ENCODE measurements around the gene CACNA1C.

The CACNA1C gene

DNA sequence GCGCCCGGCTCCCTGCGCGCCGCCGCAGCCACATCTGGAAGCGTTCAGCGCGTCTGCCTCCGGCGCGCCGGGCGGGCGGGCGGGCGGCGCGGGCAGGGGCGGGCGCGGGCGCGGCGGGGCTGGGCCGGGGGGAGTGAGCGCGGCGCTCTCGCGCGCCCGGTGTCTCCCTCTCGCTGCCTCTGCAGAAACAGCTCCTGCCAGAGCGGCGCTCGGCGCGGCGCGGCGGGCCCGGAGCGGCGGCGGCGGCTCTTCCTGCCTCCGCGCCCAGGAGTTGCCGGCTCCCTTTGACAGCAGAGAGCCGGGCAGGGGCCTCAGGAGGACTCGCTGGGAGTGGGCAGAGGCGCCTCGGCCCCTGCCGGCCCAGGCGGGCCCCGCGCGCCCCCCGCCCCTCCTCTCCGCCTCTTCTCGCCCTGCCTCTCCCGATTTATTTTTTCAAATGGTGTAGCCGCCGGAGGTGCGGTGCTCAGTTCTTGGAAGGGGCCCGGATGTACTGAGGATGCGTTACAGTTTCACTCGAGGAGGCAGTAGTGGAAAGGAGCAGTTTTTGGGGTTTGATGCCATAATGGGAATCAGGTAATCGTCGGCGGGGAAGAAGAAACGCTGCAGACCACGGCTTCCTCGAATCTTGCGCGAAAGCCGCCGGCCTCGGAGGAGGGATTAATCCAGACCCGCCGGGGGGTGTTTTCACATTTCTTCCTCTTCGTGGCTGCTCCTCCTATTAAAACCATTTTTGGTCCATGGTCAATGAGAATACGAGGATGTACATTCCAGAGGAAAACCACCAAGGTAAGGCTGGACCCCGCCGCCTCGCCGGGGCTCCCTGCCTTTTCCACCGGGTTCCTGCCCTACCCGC lies at the start of gene CACNA1C:
CACNA1C (plus strand) TSS at position 162 of the 853 bp plus-strand sequence; CDS start at position 738, 576 bp downstream.
- no peak for DNase-seq (ENCODE audit: low read depth in 2 of 2, low spot score in 1 of 2)

DNA sequence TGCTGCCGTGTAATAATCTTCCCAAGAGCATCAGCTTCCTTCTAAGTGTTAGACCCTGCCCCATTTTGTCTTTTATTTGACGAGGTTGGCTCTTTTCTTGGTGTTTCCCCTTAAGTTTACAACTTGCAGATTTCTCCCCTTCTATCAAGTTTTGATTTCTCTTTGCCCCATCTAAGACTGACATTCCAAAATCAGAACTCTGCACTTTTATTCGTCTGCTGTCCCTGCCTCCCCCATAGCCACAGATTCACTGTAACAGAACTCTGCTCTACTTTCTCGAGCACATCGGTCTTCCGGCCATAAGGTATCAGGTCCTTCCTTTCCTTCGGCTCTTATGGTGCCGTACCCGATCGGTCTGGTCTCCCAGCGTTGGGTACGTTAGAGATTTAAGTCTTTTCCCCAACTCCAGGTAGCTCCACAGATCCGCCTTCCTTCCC lies 49.1 kb upstream of the CACNA1C start:
- no peak for DNase-seq (ENCODE audit: low read depth in 2 of 2, low spot score in 1 of 2)

DNA sequence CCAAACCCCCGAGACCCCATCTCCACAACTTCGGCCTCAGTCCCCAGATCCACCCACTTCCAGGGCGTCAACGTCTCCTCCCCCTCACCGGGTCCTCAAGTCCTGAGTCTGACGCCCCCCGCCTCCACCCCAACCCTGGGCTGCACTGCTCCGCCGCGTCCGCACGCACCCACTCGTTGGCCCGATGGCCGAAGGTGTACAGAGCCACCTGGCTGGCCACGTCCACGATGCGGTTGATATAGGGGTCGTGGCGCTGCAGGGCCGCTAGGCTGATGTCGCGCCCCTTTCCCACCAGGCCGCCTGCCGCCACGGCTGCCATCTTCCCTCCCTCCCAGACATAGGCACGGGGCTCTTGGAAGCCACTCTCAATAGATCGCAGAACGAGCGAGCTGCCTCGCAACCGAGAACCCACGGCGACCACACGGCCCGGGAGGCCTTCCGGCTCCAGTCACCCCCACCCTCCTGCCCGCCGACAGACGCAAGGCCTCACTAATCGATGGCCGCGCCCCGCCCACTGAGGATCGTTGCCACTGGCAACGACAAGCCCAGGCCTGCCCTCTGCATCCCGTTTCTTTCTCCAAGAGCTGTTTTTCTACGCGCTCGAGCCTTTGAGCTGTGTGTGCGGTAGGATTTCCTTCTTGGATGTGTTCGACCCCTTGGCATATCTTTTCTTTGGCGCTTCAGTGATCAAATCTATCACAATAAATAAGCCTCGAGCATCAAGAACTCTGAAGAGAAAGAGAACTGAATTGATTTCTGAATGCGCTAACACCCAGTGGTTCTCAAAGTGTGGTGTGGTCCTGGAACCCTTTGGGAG lies 48.5 kb upstream of the CACNA1C start, which contains the start of gene DCP1B:
DCP1B (minus strand) TSS at position 345 of the 817 bp plus-strand sequence; CDS start at position 319, 26 bp downstream.
- DNase-seq (ENCODE audit: low read depth in 2 of 2, low spot score in 1 of 2) = peak; percentile 75 to 83

DNA sequence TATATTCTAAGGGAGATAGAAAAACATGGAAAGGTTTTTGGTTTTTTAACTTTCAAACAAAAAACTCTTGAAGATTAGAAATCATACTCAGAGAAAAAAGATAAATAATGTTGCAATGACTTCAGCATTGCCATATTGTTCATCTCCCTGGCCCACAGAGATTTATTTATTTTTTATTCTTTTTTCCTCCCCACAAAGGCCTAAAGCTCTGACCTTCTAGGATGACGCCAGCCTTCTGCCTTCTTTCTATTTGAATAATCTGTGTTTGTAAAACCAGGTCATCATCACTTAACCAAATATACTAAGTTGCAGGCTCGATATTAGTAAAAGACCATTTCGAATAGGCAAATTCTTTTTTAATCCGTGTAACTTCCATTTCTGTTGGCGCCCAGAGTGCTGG lies 44.1 kb upstream of the CACNA1C start:
- DNase-seq (ENCODE audit: low read depth in 2 of 2, low spot score in 1 of 2) = no peak

DNA sequence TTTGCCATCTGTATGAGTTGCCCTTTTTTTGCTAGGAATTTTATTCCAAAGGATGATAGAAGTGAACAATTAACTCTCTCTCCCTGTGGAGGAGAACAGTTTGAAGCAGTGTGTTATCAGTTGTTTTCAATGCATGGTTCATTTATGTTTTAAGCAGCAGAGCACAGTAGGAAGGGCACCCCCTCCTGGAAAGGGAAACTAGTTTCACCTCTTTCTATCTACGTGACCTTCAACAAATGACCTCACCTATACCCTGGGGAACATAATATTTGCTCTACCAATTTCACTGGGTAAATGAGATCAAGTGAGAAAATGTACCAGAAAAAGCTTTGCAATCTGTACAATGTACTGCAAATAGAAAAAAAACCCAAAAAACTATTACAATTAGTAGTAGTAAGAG lies 43.2 kb upstream of the CACNA1C start:
- DNase-seq (ENCODE audit: low read depth in 2 of 2, low spot score in 1 of 2) = no peak

DNA sequence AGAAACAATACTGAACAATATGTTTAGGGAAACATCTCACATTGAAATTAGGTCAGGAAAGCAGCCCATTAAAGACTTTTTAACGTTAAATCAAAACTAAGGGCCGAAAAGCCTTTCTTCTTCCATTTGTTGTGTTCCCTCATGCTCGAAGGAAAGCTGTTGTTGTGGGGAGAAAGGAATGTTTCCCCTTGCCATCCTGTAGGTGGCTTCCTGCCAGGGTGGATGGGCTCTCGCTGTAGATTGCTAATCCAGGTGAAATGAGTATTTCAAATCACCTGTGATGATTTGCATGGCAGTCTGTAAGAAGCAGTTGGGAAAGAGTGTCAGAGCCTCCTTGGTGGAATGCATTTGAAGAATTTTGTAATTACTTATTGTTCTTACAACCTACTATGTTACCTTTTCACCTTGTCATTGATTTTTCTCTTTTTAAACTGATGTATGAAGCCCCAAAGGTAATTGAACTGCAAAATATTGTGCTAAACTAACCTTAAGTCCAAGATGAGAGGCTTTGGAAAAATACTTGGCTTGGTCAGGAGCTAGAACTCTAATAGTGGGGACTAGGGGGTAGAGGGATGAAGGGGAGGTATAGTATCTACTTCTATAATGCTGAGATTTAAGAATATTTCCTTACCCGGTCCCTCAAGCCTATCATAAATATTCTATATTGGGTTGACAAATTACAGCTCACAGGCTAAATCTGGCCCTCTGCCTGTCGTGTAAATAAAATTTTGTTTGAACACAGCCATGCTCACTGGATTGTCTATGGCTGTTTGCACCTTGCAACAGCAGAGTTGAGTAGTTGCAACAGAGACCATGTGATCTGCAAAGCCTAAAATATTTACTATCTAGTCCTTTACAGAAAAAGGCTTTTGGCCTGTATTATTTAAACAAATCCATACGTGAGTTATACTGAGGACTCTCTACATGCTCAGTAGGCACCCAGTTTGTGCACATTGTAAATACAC lies 40.9 kb upstream of the CACNA1C start:
- DNase-seq (ENCODE audit: low read depth in 2 of 2, low spot score in 1 of 2) = no peak

DNA sequence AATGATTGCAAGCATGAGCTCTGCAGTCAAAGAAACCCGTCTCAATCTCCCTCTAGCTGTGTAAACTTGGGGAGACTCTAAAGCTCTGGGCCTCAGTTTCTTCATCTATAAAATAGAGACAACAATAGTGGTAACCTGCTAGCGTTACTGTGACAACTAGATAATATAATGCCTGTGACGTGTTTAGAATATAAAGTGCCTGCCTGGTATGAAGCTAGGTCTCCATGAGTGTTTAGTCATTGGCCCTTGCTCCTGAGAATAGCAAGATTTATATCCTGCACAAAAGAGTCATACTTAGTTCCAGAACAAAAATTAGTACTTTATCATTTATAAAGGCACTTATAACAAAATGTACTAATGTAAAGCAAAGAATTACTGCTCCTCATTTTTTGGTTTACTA lies 39.7 kb upstream of the CACNA1C start:
- DNase-seq (ENCODE audit: low read depth in 2 of 2, low spot score in 1 of 2) = no peak

DNA sequence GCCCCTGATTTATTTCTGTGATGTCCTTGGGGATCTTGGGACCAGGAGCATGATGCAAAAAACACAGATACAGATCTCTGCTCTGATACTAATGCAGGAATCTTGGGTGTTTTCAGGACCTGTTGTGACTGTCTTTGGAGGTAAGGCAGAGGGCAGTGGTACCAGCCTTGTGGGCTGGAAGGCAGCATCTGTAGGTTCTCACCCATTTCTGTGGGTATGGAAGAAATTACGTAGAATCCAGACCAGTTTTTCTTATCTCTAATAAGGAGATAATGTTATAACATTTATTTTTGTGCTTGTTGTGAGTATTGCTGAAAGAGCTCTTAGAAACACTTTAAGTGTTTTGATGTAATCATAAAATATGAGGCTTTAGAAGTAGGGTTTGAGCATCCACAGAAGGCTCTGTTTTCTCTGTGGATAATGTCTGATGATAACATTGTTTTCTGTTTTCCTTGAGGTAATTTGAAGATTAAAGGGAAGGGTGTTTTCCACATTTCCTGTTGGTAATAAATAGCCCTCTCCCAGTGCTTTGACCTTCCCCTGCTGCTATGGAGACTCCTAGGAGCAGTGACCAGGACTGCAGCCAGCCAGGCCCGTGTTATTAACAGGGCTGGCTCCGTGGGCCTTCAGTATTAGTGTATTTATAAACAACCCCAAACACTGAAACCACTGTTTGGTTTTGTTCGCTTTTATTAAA lies 39.1 kb upstream of the CACNA1C start:
- DNase-seq (ENCODE audit: low read depth in 2 of 2, low spot score in 1 of 2) = no peak

DNA sequence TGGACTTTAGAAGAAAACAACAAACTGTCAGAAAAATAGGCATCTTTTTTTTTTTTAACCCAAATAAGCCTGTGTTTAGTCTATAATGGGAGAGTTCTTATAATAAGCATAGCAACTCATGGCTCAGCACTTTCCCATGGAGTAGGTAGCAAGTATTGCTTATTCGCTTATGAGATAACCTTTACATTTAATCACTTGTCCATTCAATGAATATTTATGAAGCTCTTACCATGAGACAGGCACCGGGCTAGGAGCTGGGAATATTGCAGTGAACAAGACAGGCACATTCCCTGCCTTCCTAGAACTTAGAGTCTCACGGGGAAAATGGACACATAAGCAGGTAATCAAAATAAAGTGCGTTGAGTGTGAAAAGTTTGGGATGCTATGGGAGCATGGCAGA lies 38.6 kb upstream of the CACNA1C start:
- no peak for DNase-seq (ENCODE audit: low read depth in 2 of 2, low spot score in 1 of 2)

DNA sequence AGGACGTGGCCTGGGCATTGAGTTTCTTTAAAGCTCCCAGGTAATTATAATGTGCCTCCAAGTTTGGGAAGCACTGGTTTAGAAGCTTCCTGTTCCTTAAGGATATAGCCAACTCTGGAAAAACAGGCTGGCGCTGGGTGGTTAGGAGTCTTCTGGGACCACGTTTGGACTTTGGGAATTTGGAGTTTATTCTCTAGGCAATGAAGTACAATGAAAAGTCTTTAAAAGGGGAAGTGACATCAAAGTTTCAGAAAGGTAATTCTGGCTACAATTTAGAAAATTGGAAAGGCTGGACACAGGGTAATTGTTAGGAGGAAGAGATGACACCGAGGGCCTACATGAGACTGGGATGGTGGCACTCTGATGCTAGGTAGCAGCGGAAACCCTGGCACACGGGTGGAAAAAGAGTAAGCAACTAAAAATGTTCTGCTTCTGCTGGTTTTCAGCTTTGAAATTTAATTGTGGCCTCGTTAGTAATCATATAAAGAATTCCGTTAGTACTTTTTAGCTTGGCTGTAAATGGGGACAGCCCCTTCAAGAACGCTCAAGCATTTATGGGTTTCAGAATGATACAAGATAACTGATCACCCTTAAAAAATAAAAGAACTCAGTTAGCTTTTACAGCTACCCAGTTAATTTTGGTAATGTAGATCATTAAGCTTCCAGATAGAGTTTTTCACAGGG lies 35.8 kb upstream of the CACNA1C start:
- no peak for DNase-seq (ENCODE audit: low read depth in 2 of 2, low spot score in 1 of 2)

DNA sequence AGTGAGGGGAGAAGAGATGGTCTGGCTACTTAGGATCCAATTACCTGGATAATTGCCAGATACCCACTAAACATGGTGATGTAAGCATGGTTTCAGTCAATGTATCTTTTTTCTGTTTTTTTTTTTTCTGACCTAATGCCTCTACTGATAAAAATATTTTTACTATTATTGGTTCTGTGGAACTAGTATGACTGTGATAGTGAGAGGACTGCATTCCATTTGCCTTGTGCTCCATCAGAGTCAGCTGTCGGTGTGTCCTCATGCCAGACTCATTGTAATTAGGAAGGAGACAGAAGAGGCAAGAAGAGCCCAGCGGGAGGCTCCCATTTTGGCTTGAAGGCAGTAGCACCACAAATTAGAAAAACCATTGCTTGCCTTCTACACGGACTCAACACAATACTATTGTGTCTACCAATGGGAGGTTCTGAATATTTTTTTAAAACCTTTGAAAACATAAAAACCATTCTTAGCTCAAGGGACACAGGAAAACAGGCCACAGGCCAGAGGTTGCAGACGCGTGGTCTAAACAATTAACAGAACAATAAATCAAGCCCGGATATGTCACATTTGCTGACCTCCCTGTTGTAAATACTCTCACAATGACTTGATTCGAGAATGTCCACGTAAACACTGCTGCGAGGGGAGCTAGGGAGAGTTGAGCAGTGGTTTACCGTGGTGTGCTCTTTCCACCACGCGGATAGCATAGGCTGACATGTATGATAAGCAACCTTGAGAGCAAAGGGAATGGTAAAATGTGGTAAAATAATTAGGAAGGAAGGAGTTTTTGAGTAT lies 35.0 kb upstream of the CACNA1C start:
- no peak for DNase-seq (ENCODE audit: low read depth in 2 of 2, low spot score in 1 of 2)

DNA sequence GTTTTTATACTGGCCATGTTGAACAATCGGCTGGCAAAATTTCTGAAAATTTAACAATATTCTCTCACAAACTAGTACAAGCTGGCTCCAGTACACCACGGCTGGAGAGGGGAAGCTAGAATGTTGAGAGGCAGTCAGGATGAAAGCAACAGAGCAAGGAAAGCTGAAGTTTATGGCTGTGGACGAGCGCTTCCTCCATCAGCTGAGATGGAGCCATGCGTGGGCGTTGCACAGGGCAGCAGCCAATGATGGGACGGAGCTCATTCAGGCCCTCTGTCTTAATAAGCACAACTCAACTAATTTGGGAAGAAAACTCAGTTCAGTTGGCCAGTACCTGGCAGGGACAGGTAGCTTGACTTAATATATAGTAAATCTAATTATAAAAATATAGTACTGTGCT lies 34.4 kb upstream of the CACNA1C start:
- DNase-seq (ENCODE audit: low read depth in 2 of 2, low spot score in 1 of 2) = no peak

DNA sequence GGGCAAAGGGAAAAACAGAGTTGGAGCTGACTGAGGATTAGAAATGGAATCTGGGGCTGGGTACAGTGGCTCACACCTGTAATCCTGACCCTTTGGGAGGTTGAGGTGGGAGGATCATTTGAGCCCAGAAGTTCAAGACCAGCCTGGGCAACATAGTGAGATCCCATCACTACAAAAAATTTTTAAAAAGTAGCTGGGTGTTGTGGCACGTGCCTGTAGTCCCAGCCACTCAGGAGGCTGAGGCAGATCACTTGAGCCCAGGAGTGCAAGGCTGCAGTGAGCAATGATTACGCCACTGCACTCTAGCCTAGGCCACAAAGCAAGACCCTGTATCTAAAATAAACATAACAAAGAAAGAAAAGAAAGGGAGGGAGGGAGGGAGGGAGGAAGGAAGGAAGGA lies 33.7 kb upstream of the CACNA1C start:
- DNase-seq (ENCODE audit: low read depth in 2 of 2, low spot score in 1 of 2) = no peak

DNA sequence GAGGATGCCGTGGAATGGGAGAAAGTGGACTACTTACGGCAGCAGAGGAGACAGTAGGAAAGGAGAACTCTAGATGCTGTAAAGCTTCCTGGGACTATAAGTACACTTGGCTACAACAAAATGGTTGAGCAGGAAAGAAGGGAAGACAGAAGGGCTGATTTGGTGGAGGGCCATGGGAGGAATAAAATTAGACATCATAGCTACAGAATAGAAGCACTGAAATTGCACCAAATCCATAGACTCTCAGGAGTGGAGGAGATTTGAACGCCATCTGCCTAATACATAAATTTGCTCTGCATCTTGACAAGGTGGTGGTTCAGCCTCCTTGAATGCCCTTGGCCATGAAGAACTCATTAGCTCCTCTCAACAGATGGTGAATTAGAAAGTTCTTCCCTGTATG lies 32.3 kb upstream of the CACNA1C start:
- no peak for DNase-seq (ENCODE audit: low read depth in 2 of 2, low spot score in 1 of 2)

DNA sequence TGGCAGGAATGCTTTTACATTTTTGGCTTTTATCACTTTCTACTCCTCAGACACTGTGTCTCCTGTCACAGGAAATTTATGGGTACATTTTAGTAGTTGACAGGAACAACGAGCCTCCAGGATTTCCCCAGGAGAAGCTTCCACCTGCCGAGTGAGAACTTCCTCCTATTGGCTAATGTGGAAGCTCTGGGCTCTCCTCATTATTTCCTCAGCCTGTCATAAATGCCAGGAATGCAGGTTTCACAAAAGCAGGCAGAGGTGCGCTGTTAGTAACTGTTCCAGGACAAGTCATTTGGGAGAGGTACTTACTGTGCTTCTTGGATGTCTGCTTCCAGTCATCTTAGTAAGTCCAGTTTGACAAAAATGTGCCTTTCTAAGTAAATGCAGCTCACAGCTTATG lies 29.4 kb upstream of the CACNA1C start:
- DNase-seq (ENCODE audit: low read depth in 2 of 2, low spot score in 1 of 2) = no peak

DNA sequence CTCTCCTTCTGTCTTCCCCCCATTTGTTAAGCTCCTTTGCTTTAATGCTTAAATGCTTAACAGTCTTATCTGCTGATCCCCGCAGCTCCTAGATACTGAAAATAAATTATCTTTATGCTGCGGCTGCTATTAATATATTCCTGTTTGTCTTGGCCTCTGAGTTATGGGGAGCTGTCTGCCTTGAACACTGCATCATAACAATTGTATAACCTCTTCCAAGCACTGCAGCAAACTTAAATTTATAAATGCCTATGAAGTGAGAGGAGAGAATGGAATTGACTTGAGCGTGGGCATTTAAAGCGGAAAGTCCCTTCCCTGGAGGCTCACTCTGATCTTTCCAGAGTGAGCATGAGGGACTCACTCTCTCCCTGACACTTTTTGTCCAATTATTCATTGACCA lies 25.4 kb upstream of the CACNA1C start:
- no peak for DNase-seq (ENCODE audit: low read depth in 2 of 2, low spot score in 1 of 2)

DNA sequence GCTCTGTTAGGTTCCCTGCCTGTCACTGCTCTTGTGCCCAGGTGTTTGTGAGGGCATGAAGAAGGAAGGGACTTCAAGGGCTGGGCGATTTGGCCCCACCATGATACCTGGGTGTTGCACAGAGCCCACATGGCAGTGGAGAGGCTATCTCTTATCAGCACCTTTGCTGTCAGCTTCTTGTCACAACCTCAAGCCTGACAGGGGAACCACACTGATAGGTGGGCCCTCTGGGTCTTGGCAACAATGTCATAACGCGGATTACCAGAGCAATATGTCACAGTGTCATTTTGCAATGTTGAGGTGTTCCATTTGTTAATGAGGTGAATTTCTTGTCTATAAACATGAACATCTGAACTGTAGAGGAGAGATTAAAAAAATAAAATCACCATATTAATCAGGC lies 22.9 kb upstream of the CACNA1C start:
- DNase-seq (ENCODE audit: low read depth in 2 of 2, low spot score in 1 of 2) = no peak

DNA sequence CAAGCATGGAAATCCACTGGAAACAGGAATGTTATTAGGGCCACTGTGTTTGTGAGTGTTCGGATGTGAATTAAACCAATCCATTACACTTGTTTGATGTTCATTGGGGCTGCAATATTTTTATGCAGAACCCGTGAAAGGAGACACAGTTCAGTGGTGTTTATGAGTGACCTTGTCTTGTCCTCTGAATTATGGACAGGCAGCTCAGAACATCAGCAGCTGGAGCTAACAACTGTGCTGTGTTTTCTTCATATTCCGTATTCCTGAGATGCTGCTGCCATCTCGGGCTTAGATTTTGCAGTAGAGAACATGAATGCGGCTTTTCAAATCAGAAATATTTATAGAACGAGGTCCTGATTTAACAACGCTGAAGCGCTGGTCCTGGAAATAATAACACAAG lies 20.3 kb upstream of the CACNA1C start:
- DNase-seq (ENCODE audit: low read depth in 2 of 2, low spot score in 1 of 2) = no peak

Data from stimulated activated CD8-positive, alpha-beta memory T cell treated with anti-CD3 and anti-CD28 coated beads, Interleukin-4, amount 100 ng/mL, for 1 hour (primary cell).